HEK293 (cell line): Measurements from ENCODE around the gene RBM14.

Experiments
- CTCF ChIA-PET: fragments of 350-600 bp; formaldehyde crosslinking; extraction: SDS; loops from one replicate; lab custom pipeline; 2021; ENCODE audit warnings: antibody characterized with exemption; lab: Yijun Ruan, JAX
- POLR2A ChIA-PET: fragments of 300-600 bp; formaldehyde crosslinking; extraction: SDS; loops from one replicate; lab custom pipeline; 2020; ENCODE audit warnings: antibody characterized with exemption, inconsistent platforms; lab: Yijun Ruan, JAX
- H3K27ac ChIP-seq: fragments of 200-500 bp; sonication (Bioruptor generic); 2 replicates; pipeline ENCODE4 v1.5.1; 2014; ENCODE audit warnings: low read depth, low read length, control low read depth, inconsistent platforms; ENCODE audit errors: extremely low read depth
- H3K36me3 ChIP-seq, 2 experiments: fragments of 200-500 bp in 1 of 2; sonication (Bioruptor generic) in 1 of 2; 1 replicate in 1 of 2; 2 replicates in 1 of 2; pipeline ENCODE4 v1.5.1; 2014 to 2017; ENCODE audit warnings: inconsistent platforms in 2 of 2, low read length in 2 of 2; ENCODE audit not compliant: control insufficient read depth in 2 of 2, insufficient read depth in 1 of 2
- H3K4me1 ChIP-seq: fragments of 200-500 bp; sonication (Bioruptor generic); 2 replicates; pipeline ENCODE4 v1.5.1; 2014; ENCODE audit warnings: mild to moderate bottlenecking, low read length, inconsistent platforms; ENCODE audit not compliant: control insufficient read depth, insufficient read depth
- H3K4me3 ChIP-seq: 2 replicates; pipeline ENCODE4 v1.5.1; 2011; ENCODE audit warnings: low read depth, mild to moderate bottlenecking, control low read depth, low read length, moderate library complexity
- H3K9me3 ChIP-seq: fragments of 200-500 bp; sonication (Bioruptor generic); 2 replicates; pipeline ENCODE4 v1.5.1; 2014; ENCODE audit warnings: low read depth, low read length, inconsistent platforms; ENCODE audit not compliant: control insufficient read depth, insufficient read depth
- ATF2 ChIP-seq: fragments of 450-650 bp; formaldehyde crosslinking; IDR thresholded peaks from 2 replicates; pipeline ENCODE4 v1.5.1; 2016; ENCODE audit warnings: missing biosample characterization, missing genetic modification characterization, low read depth
- GFI1B ChIP-seq: fragments of 450-650 bp; formaldehyde crosslinking; IDR thresholded peaks from 2 replicates; pipeline ENCODE4 v1.5.1; 2016; ENCODE audit warnings: missing biosample characterization, missing genetic modification characterization
- HOXC10 ChIP-seq: sonication (generic); formaldehyde crosslinking; IDR thresholded peaks from 2 replicates; pipeline ENCODE4 v1.8.1; 2023; ENCODE audit warnings: mild to moderate bottlenecking, missing genetic modification reagents
- KLF16 ChIP-seq: fragments of 450-650 bp; formaldehyde crosslinking; IDR thresholded peaks from 2 replicates; pipeline ENCODE4 v1.5.1; 2017; ENCODE audit warnings: missing biosample characterization, missing genetic modification characterization
- MYNN ChIP-seq: fragments of 450-650 bp; formaldehyde crosslinking; IDR thresholded peaks from 2 replicates; pipeline ENCODE4 v1.5.1; 2016; ENCODE audit warnings: missing biosample characterization, missing genetic modification characterization, borderline replicate concordance
- SCRT2 ChIP-seq: fragments of 450-650 bp; formaldehyde crosslinking; IDR thresholded peaks from 2 replicates; pipeline ENCODE4 v1.5.1; 2016; ENCODE audit warnings: missing biosample characterization, missing genetic modification characterization
- ZBTB26 ChIP-seq: fragments of 450-650 bp; formaldehyde crosslinking; optimal IDR thresholded peaks from 2 replicates; pipeline ENCODE3; 2016; ENCODE audit warnings: missing biosample characterization, mild to moderate bottlenecking, missing genetic modification characterization
- ZFP37 ChIP-seq: fragments of 450-650 bp; formaldehyde crosslinking; IDR thresholded peaks from 2 replicates; pipeline ENCODE4 v1.5.1; 2016; ENCODE audit warnings: missing biosample characterization, missing genetic modification characterization
- ZNF132 ChIP-seq: fragments of 450-650 bp; formaldehyde crosslinking; IDR thresholded peaks from 2 replicates; pipeline ENCODE4 v1.5.1; 2017; ENCODE audit warnings: missing biosample characterization, missing genetic modification characterization, borderline replicate concordance
- ZNF335 ChIP-seq: fragments of 450-650 bp; formaldehyde crosslinking; conservative IDR thresholded peaks from 2 replicates; pipeline ENCODE4 v1.5.1; 2016; ENCODE audit warnings: missing biosample characterization, missing genetic modification characterization
- ZNF423 ChIP-seq: fragments of 450-650 bp; formaldehyde crosslinking; IDR thresholded peaks from 2 replicates; pipeline ENCODE4 v1.5.1; 2016; ENCODE audit warnings: missing biosample characterization, missing genetic modification characterization
- ZNF510 ChIP-seq: fragments of 450-650 bp; formaldehyde crosslinking; IDR thresholded peaks from 2 replicates; pipeline ENCODE4 v1.5.1; 2018; ENCODE audit warnings: mild to moderate bottlenecking, missing genetic modification characterization, missing biosample characterization; ENCODE audit not compliant: insufficient replicate concordance
- ZNF610 ChIP-seq: fragments of 450-650 bp; formaldehyde crosslinking; IDR thresholded peaks from 2 replicates; pipeline ENCODE4 v1.5.1; 2016; ENCODE audit warnings: missing biosample characterization, missing genetic modification characterization, borderline replicate concordance
- ZNF621 ChIP-seq: fragments of 450-650 bp; formaldehyde crosslinking; IDR thresholded peaks from 2 replicates; pipeline ENCODE4 v1.5.1; 2017; ENCODE audit warnings: missing biosample characterization, missing genetic modification characterization
- ZNF645 ChIP-seq: fragments of 450-650 bp; formaldehyde crosslinking; IDR thresholded peaks from 2 replicates; pipeline ENCODE4; 2016; ENCODE audit warnings: missing biosample characterization, missing genetic modification characterization
- ZNF654 ChIP-seq: fragments of 450-650 bp; formaldehyde crosslinking; IDR thresholded peaks from 2 replicates; pipeline ENCODE4 v1.5.1; 2016; ENCODE audit warnings: low read depth, missing biosample characterization, missing genetic modification characterization
- ZNF785 ChIP-seq: fragments of 450-650 bp; formaldehyde crosslinking; IDR thresholded peaks from 2 replicates; pipeline ENCODE4 v1.5.1; 2016; ENCODE audit warnings: missing biosample characterization, missing genetic modification characterization
- ZNF837 ChIP-seq: fragments of 450-650 bp; formaldehyde crosslinking; IDR thresholded peaks from 2 replicates; pipeline ENCODE4 v1.5.1; 2016; ENCODE audit warnings: missing biosample characterization, missing genetic modification characterization
- ZNF843 ChIP-seq: fragments of 450-650 bp; formaldehyde crosslinking; IDR thresholded peaks from 2 replicates; pipeline ENCODE4 v1.5.1; 2016; ENCODE audit warnings: missing biosample characterization, missing genetic modification characterization
- TF ChIP-seq, protein P1 (sequence below): fragments of 450-650 bp; formaldehyde crosslinking; IDR thresholded peaks from 2 replicates; pipeline ENCODE4 v1.5.1; 2016; ENCODE audit warnings: missing biosample characterization, missing genetic modification characterization
- TF ChIP-seq, protein P2 (sequence below): fragments of 450-650 bp; formaldehyde crosslinking; IDR thresholded peaks from 2 replicates; pipeline ENCODE4 v1.5.1; 2016; ENCODE audit warnings: missing biosample characterization, missing genetic modification characterization
- TF ChIP-seq, protein P3 (sequence below): fragments of 450-650 bp; IDR thresholded peaks from 2 replicates; pipeline ENCODE4 v1.5.1; 2018; ENCODE audit warnings: missing biosample characterization, mild to moderate bottlenecking, missing genetic modification characterization
- TF ChIP-seq, protein P4 (sequence below): fragments of 450-650 bp; formaldehyde crosslinking; IDR thresholded peaks from 2 replicates; pipeline ENCODE4 v1.5.1; 2017; ENCODE audit warnings: missing biosample characterization, missing genetic modification characterization

Gene RBM14

DNA sequence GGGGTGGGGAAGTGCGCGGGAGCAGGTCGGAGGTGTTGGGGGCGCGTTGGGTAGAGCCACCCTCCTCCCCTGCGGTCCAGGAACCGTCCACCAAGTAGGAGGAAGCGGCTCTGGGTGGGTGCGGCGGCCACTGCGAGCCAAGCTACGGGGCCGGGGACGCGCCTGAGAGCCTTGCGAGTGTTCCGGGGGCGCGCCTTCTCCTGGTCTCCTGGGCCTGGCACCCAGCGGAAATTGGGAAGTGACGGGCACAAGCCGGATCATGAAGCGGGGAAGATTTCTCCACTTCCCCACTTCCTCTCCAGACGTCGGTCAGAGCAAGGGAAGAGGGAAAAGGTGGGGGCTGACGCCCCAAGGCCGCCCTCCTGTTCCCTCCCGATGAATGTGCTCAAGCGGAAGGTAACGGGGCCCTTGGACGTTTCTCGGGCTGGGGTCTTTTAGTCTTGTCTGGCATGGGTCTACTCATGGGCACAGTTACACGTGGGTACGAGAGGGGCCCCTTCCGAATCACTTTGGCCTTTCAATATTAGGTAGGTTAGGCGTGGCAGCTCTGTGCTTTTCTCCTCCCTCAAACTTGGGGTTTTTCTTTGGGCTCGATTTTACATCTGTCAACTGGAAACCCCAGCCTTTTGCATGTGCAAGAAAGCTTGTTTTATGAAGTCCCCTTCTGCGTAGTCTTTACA is 865 bp downstream of the RBM14 start (continued):
- TF ChIP-seq, protein P1, sequence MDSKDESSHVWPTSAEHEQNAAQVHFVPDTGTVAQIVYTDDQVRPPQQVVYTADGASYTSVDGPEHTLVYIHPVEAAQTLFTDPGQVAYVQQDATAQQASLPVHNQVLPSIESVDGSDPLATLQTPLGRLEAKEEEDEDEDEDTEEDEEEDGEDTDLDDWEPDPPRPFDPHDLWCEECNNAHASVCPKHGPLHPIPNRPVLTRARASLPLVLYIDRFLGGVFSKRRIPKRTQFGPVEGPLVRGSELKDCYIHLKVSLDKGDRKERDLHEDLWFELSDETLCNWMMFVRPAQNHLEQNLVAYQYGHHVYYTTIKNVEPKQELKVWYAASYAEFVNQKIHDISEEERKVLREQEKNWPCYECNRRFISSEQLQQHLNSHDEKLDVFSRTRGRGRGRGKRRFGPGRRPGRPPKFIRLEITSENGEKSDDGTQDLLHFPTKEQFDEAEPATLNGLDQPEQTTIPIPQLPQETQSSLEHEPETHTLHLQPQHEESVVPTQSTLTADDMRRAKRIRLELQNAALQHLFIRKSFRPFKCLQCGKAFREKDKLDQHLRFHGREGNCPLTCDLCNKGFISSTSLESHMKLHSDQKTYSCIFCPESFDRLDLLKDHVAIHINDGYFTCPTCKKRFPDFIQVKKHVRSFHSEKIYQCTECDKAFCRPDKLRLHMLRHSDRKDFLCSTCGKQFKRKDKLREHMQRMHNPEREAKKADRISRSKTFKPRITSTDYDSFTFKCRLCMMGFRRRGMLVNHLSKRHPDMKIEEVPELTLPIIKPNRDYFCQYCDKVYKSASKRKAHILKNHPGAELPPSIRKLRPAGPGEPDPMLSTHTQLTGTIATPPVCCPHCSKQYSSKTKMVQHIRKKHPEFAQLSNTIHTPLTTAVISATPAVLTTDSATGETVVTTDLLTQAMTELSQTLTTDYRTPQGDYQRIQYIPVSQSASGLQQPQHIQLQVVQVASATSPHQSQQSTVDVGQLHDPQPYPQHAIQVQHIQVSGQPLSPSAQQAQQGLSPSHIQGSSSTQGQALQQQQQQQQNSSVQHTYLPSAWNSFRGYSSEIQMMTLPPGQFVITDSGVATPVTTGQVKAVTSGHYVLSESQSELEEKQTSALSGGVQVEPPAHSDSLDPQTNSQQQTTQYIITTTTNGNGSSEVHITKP (tag by site-specific recombination): peak; percentile 51; the same call in 1 of the 2 replicates
- TF ChIP-seq ZNF785 (tag by site-specific recombination) (no peak), ZNF510 (no peak), KLF16 (tag by site-specific recombination) (no peak), ZFP37 (tag by site-specific recombination) (no peak), ZNF645 (tag by site-specific recombination) (0 out of 2 replicates have a peak, but pooled peaks have one; percentile 19), ZBTB26 (tag by site-specific recombination) (peak; percentile 84), ATF2 (no peak), ZNF843 (tag by site-specific recombination) (no peak), ZNF335 (no peak), ZNF621 (no peak)
- TF ChIP-seq, protein P2, sequence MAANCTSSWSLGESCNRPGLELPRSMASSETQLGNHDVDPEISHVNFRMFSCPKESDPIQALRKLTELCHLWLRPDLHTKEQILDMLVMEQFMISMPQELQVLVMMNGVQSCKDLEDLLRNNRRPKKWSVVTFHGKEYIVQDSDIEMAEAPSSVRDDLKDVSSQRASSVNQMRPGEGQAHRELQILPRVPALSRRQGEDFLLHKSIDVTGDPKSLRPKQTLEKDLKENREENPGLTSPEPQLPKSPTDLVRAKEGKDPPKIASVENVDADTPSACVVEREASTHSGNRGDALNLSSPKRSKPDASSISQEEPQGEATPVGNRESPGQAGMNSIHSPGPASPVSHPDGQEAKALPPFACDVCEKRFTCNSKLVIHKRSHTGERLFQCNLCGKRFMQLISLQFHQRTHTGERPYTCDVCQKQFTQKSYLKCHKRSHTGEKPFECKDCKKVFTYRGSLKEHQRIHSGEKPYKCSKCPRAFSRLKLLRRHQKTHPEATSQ (tag by site-specific recombination): no peak
- TF ChIP-seq, protein P3, sequence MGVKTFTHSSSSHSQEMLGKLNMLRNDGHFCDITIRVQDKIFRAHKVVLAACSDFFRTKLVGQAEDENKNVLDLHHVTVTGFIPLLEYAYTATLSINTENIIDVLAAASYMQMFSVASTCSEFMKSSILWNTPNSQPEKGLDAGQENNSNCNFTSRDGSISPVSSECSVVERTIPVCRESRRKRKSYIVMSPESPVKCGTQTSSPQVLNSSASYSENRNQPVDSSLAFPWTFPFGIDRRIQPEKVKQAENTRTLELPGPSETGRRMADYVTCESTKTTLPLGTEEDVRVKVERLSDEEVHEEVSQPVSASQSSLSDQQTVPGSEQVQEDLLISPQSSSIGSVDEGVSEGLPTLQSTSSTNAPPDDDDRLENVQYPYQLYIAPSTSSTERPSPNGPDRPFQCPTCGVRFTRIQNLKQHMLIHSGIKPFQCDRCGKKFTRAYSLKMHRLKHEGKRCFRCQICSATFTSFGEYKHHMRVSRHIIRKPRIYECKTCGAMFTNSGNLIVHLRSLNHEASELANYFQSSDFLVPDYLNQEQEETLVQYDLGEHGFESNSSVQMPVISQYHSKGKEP (tag by site-specific recombination): no peak
- TF ChIP-seq, all 188 proteins: peak for 12

GRCh38 chr11:66619080-66619554 is 2.7 kb downstream of the RBM14 start:
- CTCF ChIA-PET: interaction anchor here (0.7 to 1.1 kb wide), 2 partner anchors 24 to 35 kb away, joined by 3 to 4 read pairs; no protein-coding TSS in a partner anchor
- Histone ChIP-seq H3K9me3 (no peaks in the 10 kb centered on the region), H3K4me1 (0 out of 2 replicates have a peak, but pooled peaks cover 3% of the 10 kb centered on the region), H3K27ac (0 out of 2 replicates have a peak overlapping the region, but pooled peaks have one; percentile 1), H3K4me3 (peak overlapping the region; percentile 75), H3K36me3 (peaks cover 15 to 64% of the 10 kb centered on the region in 2 experiments; a peak in 2 of 3 replicates)
- POLR2A ChIA-PET: interaction anchor here (1.4 to 2.4 kb wide), 3 partner anchors 12 to 58 kb away, joined by 7 to 13 read pairs (median 13); partner anchors contain the start of genes RBM4 and RBM4B
- TF ChIP-seq ZNF610 (tag by site-specific recombination): no peak
- TF ChIP-seq ZNF132 (tag by site-specific recombination): no peak
- TF ChIP-seq, protein P4, sequence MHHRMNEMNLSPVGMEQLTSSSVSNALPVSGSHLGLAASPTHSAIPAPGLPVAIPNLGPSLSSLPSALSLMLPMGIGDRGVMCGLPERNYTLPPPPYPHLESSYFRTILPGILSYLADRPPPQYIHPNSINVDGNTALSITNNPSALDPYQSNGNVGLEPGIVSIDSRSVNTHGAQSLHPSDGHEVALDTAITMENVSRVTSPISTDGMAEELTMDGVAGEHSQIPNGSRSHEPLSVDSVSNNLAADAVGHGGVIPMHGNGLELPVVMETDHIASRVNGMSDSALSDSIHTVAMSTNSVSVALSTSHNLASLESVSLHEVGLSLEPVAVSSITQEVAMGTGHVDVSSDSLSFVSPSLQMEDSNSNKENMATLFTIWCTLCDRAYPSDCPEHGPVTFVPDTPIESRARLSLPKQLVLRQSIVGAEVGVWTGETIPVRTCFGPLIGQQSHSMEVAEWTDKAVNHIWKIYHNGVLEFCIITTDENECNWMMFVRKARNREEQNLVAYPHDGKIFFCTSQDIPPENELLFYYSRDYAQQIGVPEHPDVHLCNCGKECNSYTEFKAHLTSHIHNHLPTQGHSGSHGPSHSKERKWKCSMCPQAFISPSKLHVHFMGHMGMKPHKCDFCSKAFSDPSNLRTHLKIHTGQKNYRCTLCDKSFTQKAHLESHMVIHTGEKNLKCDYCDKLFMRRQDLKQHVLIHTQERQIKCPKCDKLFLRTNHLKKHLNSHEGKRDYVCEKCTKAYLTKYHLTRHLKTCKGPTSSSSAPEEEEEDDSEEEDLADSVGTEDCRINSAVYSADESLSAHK (tag by site-specific recombination): 0 out of 2 replicates have a peak, but pooled peaks have one; percentile 24
- no peak for TF ChIP-seq SCRT2 (tag by site-specific recombination)
- no peak for TF ChIP-seq MYNN
- TF ChIP-seq ZNF837 (tag by site-specific recombination): no peak
- no peak for TF ChIP-seq ZNF654
- TF ChIP-seq GFI1B (tag by site-specific recombination): no peak
- TF ChIP-seq HOXC10 (CRISPR knock-in tag): no peak
- TF ChIP-seq ZNF423 (tag by site-specific recombination): no peak
